Activated naive CD4-positive, alpha-beta T cell (primary cell): Measurements from ENCODE around the gene DNAH7.

Source experiments
- DNase-seq, 4 experiments: peaks; one replicate each; lab custom pipeline; 2025; lab: John Stamatoyannopoulos, UW

DNAH7 gene

DNA sequence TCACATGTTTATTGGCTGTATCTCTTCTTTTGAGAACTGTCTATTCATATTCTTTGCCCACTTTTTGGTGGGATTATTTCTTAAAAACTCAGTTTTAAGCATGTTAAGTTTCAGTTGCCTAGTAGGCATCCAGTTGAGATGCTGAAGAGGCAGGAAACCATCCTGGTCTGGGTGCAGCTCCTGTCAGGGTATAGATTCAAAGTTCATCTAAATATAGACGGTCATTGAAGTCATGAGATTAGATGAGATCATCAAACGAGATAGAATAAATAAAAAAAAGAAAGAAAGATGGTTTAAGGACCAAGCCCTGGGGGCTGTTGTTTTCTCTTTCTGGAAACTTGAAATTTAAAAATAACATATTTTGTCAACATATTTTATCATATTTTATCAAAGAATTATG, 9.2 kb upstream of the DNAH7 start:
- no peak for DNase-seq

DNA sequence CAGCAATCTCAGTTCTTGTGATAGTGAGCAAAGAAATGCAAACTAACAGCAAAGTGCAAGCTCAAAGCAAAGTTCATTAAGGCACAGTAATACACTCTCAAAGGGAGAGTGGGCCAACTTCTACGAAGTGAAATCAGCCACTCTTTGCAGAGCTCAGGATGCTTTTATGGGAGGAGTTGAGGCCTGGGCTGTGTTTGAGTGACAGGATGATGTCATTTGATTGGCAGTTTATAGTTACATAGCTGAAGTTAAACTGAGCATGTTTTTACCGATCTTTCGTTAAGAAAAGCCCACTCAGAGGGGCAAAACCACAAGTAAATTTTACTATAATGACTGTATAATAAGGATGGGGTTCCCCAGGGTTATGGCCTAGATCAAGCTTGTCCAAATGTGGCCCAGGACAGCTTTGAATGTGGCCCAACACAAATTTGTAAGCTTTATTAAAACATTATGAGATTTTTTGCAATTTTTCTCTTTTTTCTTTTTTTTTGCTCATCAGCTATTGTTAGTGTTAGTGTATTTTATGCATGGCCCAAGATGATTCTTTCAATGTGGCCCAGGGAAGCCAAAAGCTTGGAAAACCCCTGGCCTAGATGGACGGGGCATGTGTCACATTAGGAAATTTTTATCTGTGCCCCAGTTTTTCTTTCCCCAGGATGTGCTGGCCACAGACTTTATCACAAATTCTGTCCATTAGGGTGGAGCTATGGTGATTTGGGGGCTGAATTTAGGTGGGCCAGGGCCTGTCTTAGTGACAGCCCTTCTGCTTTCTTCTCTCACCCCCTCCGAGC, 8.3 kb upstream of the DNAH7 start:
- no peak for DNase-seq

DNA sequence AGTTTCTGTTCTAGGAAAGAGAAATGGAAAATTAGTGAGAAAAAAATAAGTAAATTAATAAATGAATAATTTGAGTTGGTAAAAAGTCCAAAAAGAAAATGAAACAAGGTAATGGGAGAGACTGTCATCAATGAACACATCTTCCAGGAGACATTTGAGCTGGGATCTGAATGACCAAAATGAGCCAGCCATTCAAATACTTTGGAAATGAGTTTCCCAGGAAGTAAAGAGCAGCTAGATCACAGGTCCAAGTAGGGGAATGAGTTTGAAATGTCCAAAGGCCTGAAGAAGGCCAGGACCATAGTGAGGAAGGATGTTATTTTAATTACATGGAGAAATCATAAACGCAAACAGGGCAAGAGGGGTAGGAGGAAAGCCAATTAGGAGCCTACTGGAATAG, 6.6 kb upstream of the DNAH7 start:
- no peak for DNase-seq

GRCh38 chr2:196074631-196075030, 6.0 kb upstream of the DNAH7 start:
- no peak for DNase-seq

GRCh38 chr2:196073521-196073920, 4.9 kb upstream of the DNAH7 start:
- no peak for DNase-seq

DNA sequence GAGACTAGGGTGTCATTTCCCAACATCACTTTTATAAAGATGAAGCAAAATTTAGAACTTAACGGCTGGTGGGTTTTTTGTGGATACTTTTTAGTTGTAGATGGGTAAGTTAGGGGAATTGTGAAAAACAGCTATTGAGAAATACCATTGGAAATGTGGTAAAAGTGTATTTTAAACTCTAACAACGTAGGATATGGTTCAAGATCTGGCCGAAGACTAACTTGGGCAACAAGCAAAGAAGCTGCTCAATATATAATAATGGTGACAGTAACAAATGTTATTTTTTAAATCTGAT, 1.6 kb downstream of the DNAH7 start:
- no peak for DNase-seq

DNA sequence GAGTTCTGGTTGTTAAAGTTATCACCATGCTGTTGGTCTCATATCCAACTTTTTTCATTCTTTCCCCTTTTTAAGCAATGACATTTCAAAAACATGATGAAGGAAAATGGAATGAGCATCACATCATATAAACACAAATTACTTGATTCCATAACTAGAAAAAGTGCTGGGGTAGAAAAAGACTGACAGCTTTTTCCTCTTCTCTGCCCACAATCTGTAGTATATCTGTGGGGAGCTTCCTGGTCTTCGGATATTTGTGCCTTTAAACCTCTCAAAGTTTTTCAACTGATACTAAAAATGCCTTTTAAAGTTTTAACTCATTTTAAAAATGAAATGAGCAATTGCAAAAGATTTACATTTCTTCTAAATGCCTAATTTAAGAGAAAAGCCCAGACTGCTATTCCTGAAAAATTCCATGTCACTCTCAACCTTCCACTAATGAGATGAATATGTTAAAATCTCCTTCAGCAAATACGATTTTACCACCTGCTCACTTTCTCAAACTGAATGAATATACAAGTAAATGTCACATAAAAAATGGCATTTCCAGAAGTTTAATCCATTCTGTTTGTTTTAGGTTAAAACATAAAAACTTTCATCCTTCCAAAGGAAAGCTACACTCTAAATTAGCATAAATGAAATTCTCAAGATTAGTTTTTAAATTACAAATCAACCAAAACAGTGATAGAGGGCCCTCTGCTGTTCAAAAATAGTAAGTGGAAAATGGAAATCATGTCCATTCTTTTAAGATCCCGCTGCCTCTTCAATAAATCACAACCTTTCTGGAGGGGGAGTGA, 2.1 kb downstream of the DNAH7 start:
- no peak for DNase-seq

GRCh38 chr2:196063773-196064172, 4.9 kb downstream of the DNAH7 start:
- no peak for DNase-seq

- no peak for DNase-seq
Observed at GRCh38 chr2:196059491-196059960, 9.1 kb downstream of the DNAH7 start.

DNA sequence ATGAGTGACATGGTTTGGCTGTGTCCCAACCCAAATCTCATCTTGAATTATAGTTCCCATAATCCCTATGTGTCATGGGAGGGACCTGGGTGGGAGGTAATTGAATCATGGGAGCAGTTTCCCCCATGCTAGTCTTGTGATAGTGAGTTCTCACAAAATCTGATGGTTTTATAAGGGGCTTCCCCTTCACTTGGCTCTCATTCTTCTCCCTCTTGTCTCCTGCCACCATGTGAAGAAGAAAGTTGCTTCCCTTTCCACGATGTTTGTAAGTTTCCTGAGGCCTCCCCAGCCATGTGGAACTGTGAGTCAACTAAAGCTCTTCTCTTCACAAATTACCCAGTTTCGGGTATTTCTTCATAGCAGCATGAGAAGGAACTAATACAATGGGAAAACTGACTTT, 14.0 kb downstream of the DNAH7 start:
- no peak for DNase-seq

DNA sequence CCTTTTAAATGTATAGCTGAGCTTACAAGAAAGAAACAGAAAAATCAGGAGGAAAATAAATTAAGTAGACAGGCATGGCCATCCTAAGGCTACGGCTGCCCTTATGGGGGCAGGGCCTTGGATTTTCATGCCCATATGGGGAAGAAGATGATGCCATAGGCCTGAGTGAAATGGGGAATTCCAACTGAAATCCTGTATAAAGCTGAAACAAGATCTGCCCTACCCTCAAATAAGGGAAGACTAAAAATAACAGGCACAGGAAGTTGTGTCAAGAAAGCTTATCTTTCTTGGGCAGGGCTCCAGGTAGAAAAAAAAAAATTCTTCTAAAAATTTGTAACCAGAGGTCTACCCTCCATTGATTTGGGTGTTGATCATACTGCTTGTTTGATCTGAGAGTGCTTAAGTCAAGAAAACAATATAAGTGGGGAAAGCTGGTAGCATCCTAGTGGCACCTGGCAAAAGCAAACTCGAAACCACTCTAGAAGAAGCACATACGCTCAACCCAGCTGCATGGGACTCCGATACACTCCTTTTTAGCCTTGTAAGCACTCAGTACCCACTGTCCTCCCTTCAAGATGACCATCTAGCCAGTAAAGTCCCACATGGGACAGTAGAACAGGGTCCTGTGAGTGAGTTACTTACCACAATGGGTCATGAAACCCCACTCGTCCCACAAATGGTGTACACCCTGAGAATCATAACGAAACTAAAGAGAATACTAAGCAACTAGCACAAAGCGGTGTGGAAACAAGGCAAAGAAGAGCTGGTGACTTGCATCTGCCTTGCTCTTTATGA, 22.3 kb downstream of the DNAH7 start:
- no peak for DNase-seq

GRCh38 chr2:196041786-196042185, 26.9 kb downstream of the DNAH7 start:
- no peak for DNase-seq

- DNase-seq: no peak
Observed at GRCh38 chr2:196040218-196040617, 28.4 kb downstream of the DNAH7 start.

GRCh38 chr2:196036442-196036841, 32.2 kb downstream of the DNAH7 start:
- no peak for DNase-seq

- DNase-seq: no peak
Observed at GRCh38 chr2:196018037-196018436, 50.6 kb downstream of the DNAH7 start.

- no peak for DNase-seq
Observed at GRCh38 chr2:196012314-196012713, 56.3 kb downstream of the DNAH7 start.

DNA sequence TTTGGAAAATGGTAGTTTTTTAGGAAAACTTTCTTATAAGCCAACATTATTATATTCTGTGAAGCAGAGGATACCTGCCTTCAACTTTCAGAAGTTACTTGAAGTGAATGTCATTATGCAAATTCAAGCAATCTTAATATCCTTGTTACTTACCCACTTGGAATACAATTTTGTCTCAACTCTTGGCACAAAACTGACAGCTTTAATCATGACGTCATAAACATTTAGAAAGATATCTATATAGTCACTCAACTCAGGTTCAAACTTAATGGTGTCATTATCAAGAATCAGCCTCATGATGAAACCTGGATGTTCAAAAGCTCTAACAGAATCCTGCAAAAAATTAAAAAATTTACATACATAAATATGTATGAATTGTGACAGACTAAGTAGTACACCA, 68.1 kb downstream of the DNAH7 start:
- no peak for DNase-seq

DNA sequence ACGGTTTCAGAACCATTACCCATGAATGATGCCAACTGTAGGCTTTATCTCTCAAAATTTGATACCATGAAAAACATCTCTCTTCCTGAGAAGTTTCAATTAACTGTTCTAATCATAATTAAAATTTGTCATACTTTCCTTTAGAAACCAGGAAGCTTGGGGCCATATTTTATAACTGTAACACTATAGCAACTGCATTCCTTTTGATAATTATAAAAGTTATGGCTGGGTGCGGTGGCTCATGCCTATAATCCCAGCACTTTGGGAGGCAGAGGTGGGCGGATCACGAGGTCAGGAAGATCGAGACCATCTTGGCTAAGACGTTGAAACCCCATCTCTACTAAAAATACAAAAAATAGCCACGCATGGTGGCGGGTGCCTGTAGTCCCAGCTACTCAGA, 70.6 kb downstream of the DNAH7 start:
- DNase-seq: no peak

DNA sequence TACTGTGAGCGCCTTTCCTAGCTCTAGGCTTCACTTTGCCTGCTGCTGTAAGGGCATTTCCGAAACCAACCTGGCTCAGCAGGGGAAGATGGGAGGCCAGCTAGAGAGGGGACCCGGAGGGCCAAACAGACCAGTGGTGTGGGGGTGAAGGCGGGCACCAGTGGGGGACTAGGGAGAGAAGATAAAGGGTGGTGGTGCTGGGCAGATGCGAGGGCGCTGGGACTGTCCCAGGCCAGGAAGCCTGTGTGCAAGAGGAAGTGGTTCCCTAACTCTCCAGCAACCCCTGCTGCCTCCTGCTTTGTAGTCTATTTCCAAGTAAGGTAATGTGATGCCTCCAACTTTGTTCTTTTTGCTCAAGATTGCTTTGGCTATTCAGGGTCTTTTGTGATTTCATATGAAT, 73.1 kb downstream of the DNAH7 start:
- no peak for DNase-seq

DNA sequence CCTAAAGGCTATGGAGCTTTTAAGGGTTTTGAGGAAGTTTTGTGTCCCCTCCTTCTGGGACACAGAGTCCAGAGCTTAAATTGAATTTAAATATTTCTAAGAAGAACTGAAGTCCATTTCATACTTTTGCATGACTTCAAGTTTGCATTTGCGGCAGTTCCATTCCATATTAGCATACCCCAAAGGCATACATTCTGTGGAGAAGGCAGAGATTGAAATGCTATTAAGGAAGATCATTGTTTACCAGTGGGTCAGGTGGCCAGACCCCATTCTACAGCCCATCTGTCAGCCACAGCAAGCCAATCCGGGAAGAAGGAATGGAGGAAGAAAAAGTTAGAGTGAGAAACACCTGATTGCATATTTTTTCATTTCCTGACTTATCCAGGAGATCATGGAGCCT, 75.0 kb downstream of the DNAH7 start:
- DNase-seq: no peak

DNA sequence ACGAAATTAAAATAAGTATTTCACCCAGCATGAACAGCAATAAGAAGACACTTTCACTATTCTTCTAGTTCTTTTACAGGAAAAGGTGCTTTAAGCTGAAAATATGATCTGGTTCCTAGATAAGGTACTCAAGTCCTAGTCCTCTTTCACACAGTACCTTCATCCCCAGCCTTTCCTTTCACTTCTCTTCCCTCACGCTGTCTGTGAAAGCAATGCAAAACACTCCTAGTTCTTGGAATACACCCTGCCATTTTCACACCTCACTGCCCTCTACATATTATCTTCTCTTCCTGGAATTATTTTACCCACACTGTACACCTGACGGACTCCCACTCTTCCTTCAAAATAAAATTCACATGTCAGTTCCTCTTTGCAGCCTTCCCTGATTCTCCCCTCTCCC, 82.9 kb downstream of the DNAH7 start:
- no peak for DNase-seq

DNA sequence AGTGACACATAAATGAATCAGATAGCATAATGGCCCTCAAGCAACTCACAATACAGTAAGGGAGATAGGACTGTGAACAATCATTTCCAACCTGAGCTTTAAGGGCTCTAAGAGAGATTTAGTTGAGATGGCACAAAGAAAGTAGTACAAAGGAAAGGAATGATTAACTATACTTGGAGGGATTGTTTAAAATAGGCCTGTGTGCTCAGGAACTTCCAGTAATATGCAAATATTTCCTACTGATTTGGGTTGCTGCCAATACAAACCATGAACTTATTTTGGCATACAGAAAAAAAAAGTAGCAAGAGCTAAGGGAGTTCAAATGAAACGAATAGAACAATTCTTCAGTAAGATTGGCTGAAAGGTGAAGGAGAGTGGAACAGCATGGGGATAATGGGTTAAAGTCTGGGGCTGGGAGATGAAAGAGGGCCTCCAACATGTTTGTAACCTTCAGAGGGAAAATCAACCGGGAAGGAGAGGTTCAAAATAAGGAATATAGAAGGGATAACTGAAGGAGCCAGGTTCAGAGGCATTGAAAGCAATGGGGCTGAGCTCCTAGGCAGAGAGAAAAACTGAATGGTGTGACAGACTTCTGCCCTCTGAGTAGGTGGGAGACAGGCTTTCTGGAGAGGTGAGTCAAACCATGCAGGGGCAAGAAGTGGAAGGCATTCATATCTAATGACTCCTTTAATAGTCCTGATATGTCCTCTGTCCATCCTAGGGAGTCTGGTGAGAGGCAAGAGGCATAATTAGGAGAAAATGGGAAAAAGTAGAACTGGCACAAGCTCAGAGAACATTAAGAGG, 83.5 kb downstream of the DNAH7 start:
- no peak for DNase-seq
